B cell (primary cell): ENCODE data around the gene GPR137C. TPM values are rescaled to one million over a fixed set of nuclear protein-coding genes. Genes with fewer than 3 reads are reported as not detected.

Experiments
- ATAC-seq: fragments of 200-7000 bp; cut with Tn5 transposase; one replicate; pipeline ENCODE4 v1.10.0; 2021; ENCODE audit warnings: low read depth, mild to moderate bottlenecking, moderate number of reproducible peaks, moderate library complexity
- CTCF ChIA-PET: fragments of 350-600 bp; sonication (Branson Sonifier 250); formaldehyde crosslinking; loops from one replicate; lab custom pipeline; 2021; ENCODE audit warnings: antibody characterized with exemption, inconsistent platforms; lab: Charles Lee
- POLR2A ChIA-PET: fragments of 350-600 bp; sonication (Branson Sonifier 250); formaldehyde crosslinking; loops from one replicate; lab custom pipeline; 2021; ENCODE audit warnings: antibody characterized with exemption; lab: Charles Lee
- DNase-seq: peaks from one replicate; pipeline ENCODE4 v3.0.0; 2013
- H2AFZ ChIP-seq: 2 replicates; pipeline ENCODE4 v1.6.1; 2012; ENCODE audit warnings: mild to moderate bottlenecking, low read depth, low read length; ENCODE audit not compliant: insufficient read depth, poor library complexity, severe bottlenecking
- H3K27ac ChIP-seq, 2 donors: 1 replicate in 1 of 2; 2 replicates in 1 of 2; pipeline ENCODE4 v1.5.1; 2012 to 2013; ENCODE audit warnings: low read length in 2 of 2, mild to moderate bottlenecking in 2 of 2, moderate library complexity in 1 of 2
- H3K27me3 ChIP-seq, 4 experiments: fragments of 200-600 bp in 1 of 4; sonication (generic) in 1 of 4; replicated peaks in 1 of 4; 1 replicate in 2 of 4; 2 replicates in 2 of 4; pipeline versions ENCODE4 v1.6.1 to v1.7.0; 2013 to 2016; ENCODE audit warnings: low read length in 3 of 4, mild to moderate bottlenecking in 2 of 4, mixed read lengths in 1 of 4, moderate library complexity in 1 of 4; ENCODE audit not compliant: insufficient read depth in 4 of 4, control insufficient read depth in 3 of 4; ENCODE audit errors: control extremely low read depth in 1 of 4
- H3K36me3 ChIP-seq, 2 experiments: replicated peaks in 1 of 2; 1 replicate in 1 of 2; 2 replicates in 1 of 2; pipeline versions ENCODE4 v1.6.1 to v1.7.1; 2013; ENCODE audit warnings: low read length in 1 of 2; ENCODE audit not compliant: insufficient read depth in 2 of 2, control insufficient read depth in 1 of 2; ENCODE audit errors: control extremely low read depth in 1 of 2, extremely low read depth in 1 of 2
- H3K4me1 ChIP-seq, 2 donors: fragments of 200-600 bp in 1 of 2; sonication (generic) in 1 of 2; 1 replicate in 1 of 2; 2 replicates in 1 of 2; pipeline versions ENCODE4 v1.5.1 to v1.6.1; 2013 to 2017; ENCODE audit warnings: low read length in 2 of 2; ENCODE audit not compliant: control insufficient read depth in 2 of 2, insufficient read depth in 2 of 2
- H3K4me2 ChIP-seq: replicated peaks from 2 replicates; pipeline ENCODE3; 2012; ENCODE audit warnings: mild to moderate bottlenecking, low read depth, low read length; ENCODE audit not compliant: poor library complexity, severe bottlenecking
- H3K4me3 ChIP-seq, 5 experiments: fragments of 200-600 bp in 1 of 5; sonication (generic) in 1 of 5; 1 replicate in 3 of 5; 2 replicates in 2 of 5; pipeline versions ENCODE4 v1.5.1 to v1.7.0; 2011 to 2016; ENCODE audit warnings: low read length in 4 of 5, mild to moderate bottlenecking in 4 of 5, low read depth in 2 of 5, control low read depth in 1 of 5, moderate library complexity in 1 of 5; ENCODE audit not compliant: insufficient read depth in 1 of 5; ENCODE audit errors: control extremely low read depth in 1 of 5, extremely low read depth in 1 of 5
- H3K79me2 ChIP-seq: fragments of 200-600 bp; sonication (generic); one replicate; pipeline ENCODE4 v1.6.0; 2016; ENCODE audit warnings: low read length; ENCODE audit not compliant: control insufficient read depth, insufficient read depth
- H3K9ac ChIP-seq: fragments of 200-600 bp; sonication (generic); 2 replicates; pipeline ENCODE4 v1.6.1; 2017; ENCODE audit warnings: mild to moderate bottlenecking, low read length, moderate library complexity
- H3K9me3 ChIP-seq, 3 donors: one replicate each; pipeline versions ENCODE4 v1.6.1 to v1.7.1; 2013; ENCODE audit warnings: low read length in 2 of 3; ENCODE audit not compliant: control insufficient read depth in 2 of 3, insufficient read depth in 1 of 3; ENCODE audit errors: control extremely low read depth in 1 of 3
- H4K20me1 ChIP-seq: 2 replicates; pipeline ENCODE4 v1.6.0; 2012; ENCODE audit warnings: mild to moderate bottlenecking, low read length; ENCODE audit not compliant: insufficient read depth, control insufficient read depth, poor library complexity, severe bottlenecking
- H3K27ac Mint-ChIP-seq: one replicate; pipeline ENCODE4 v1.8.0; 2021; ENCODE audit warnings: mixed read lengths
- H3K27me3 Mint-ChIP-seq: one replicate; pipeline ENCODE4 v1.8.0; 2021; ENCODE audit warnings: mixed read lengths
- H3K4me1 Mint-ChIP-seq: one replicate; pipeline ENCODE4 v1.8.0; 2021; ENCODE audit warnings: mixed read lengths
- H3K4me3 Mint-ChIP-seq: one replicate; pipeline ENCODE4 v1.8.0; 2021; ENCODE audit warnings: mixed read lengths
- H3K9me3 Mint-ChIP-seq: one replicate; pipeline ENCODE4 v1.8.0; 2022; ENCODE audit warnings: mixed read lengths; ENCODE audit not compliant: insufficient read depth
- CTCF ChIP-seq: fragments of 200-600 bp; IDR thresholded peaks from one replicate; pipeline ENCODE4 v1.8.0; 2022; ENCODE audit warnings: antibody characterized with exemption, mild to moderate bottlenecking
- EZH2 ChIP-seq: IDR thresholded peaks from 2 replicates; pipeline ENCODE4 v1.6.1; 2012; ENCODE audit warnings: borderline replicate concordance, low read depth, mild to moderate bottlenecking, moderate library complexity, low read length; ENCODE audit not compliant: insufficient read depth, poor library complexity, severe bottlenecking
- WGBS: methylation state at CpG from one replicate; pipeline ENCODE4 v1.1.5; 2013; ENCODE audit warnings: missing lambda C conversion rate; ENCODE audit not compliant: insufficient coverage; 5-methylcytosine and 5-hydroxymethylcytosine counted together
- intact Hi-C: fragments of 100-400 bp; cut with micrococcal nuclease; formaldehyde crosslinking; loops from one replicate; pipeline ENCODE4 v1.10.0; 2022
- polyA plus RNA-seq: library from polyadenylated mRNA; depleted of rRNA; stranded (reverse); fragments of >200 nt; gene quantifications from 2 replicates; pipeline ENCODE4 v1.2.3, GENCODE V29; 2012
- total RNA-seq, 2 donors: library from RNA; stranded (reverse); fragments of 120-200 nt in 1 of 2; gene quantifications; 1 replicate in 1 of 2; 2 replicates in 1 of 2; pipeline versions ENCODE4 v1.2.3 to v1.2.4, GENCODE V29; 2013 to 2022

Gene GPR137C
- total and polyA plus RNA-seq, 2 donors (not counting 1 experiment from before 2014, with no cell fraction given): 0.06 to 0.67 TPM

- intact Hi-C loops: no loop called here
- no peak overlapping the region for H3K27ac Mint-ChIP-seq
- no peak overlapping the region for H3K4me3 ChIP-seq
- no peaks in the 10 kb centered on the region for H3K36me3 ChIP-seq
- no peak for TF ChIP-seq CTCF
- no peak for TF ChIP-seq EZH2
- ATAC-seq (no peak), DNase-seq (no peak)
- no peaks in the 10 kb centered on the region for H3K4me1 ChIP-seq
- H3K27me3 Mint-ChIP-seq: peaks cover 7% of the 10 kb centered on the region
- peaks cover 0 to 1% (median 0%) of the 10 kb centered on the region in 3 donors for H3K9me3 ChIP-seq
- H4K20me1 ChIP-seq: no peaks in the 10 kb centered on the region
- no peak overlapping the region for H3K27ac ChIP-seq
- H3K4me3 Mint-ChIP-seq: no peak overlapping the region
- no peaks in the 10 kb centered on the region for H3K27me3 ChIP-seq
- ChIA-PET POLR2A (no interaction called here), CTCF (no interaction called here)
- H3K4me2 ChIP-seq: no peak overlapping the region
- H3K79me2 ChIP-seq: no peaks in the 10 kb centered on the region
- H3K4me1 Mint-ChIP-seq: peaks cover 3% of the 10 kb centered on the region
- peaks cover 19% of the 10 kb centered on the region for H3K9me3 Mint-ChIP-seq
- H3K9ac ChIP-seq: no peak overlapping the region
- H2AFZ ChIP-seq: no peak overlapping the region
- WGBS: 100% methylated on average over 1 of the region's 2 CpGs
Observed at GRCh38 chr14:52575858-52576257, 23.2 kb downstream of the GPR137C start.

GRCh38 chr14:52583544-52583943, 30.9 kb downstream of the GPR137C start:
- Histone ChIP-seq H3K36me3 (no peaks in the 10 kb centered on the region), H2AFZ (no peak overlapping the region), H3K9ac (no peak overlapping the region), H3K79me2 (no peaks in the 10 kb centered on the region), H3K9me3 (no peaks in the 10 kb centered on the region), H3K4me2 (no peak overlapping the region), H4K20me1 (no peaks in the 10 kb centered on the region), H3K4me3 (no peak overlapping the region), H3K4me1 (no peaks in the 10 kb centered on the region), H3K27me3 (no peaks in the 10 kb centered on the region), H3K27ac (no peak overlapping the region)
- Mint-ChIP-seq H3K9me3 (no peaks in the 10 kb centered on the region), H3K4me1 (no peaks in the 10 kb centered on the region), H3K27me3 (peaks cover 3% of the 10 kb centered on the region), H3K4me3 (no peak overlapping the region), H3K27ac (no peak overlapping the region)
- intact Hi-C loops: no loop called here
- CTCF ChIA-PET: no interaction called here
- TF ChIP-seq CTCF: no peak
- POLR2A ChIA-PET: no interaction called here
- ATAC-seq (no peak), DNase-seq (no peak)
